Mucosa of gallbladder (tissue), 1 donor: ENCODE measurements around the gene CDH4. TPM values are rescaled to one million over a fixed set of nuclear protein-coding genes. Genes with fewer than 3 reads are reported as not detected.
"Not testable (repeated sequence)": the region's sequence is repeated elsewhere in the genome, so short reads cannot be mapped to it uniquely, and the experiment has no call there.

Experiments
- DNase-seq: peaks from one replicate; pipeline ENCODE4 v3.0.0-alpha.2; 2020; ENCODE audit warnings: low spot score
- total RNA-seq: library from RNA; stranded (reverse); gene quantifications from one replicate; pipeline ENCODE4 v1.2.1, GENCODE V29; 2021
- donor health status: DM: no; HTN: no; CAD: no.

CDH4 gene
- total RNA-seq, 1 donor from 2014 or later, result 3.5 TPM

GRCh38 chr20:61385731-61386130, 133.7 kb downstream of the CDH4 start:
- DNase-seq, result no peak

- no peak for DNase-seq
Observed at GRCh38 chr20:61387204-61387953, 135.3 kb downstream of the CDH4 start.

- DNase-seq, result no peak
Observed at GRCh38 chr20:61387954-61388348, 135.9 kb downstream of the CDH4 start.

- no peak for DNase-seq
Observed at GRCh38 chr20:61389077-61389476, 137.0 kb downstream of the CDH4 start.

GRCh38 chr20:61391185-61391584, 139.1 kb downstream of the CDH4 start:
- no peak for DNase-seq

GRCh38 chr20:61391812-61392520, 139.9 kb downstream of the CDH4 start:
- no peak for DNase-seq

GRCh38 chr20:61394088-61394799, 142.2 kb downstream of the CDH4 start:
- DNase-seq, result no peak

- no peak for DNase-seq
Observed at GRCh38 chr20:61396262-61396848, 144.3 kb downstream of the CDH4 start.

GRCh38 chr20:61397146-61397545, 145.1 kb downstream of the CDH4 start:
- DNase-seq, result no peak

GRCh38 chr20:61397790-61398189, 145.7 kb downstream of the CDH4 start:
- no peak for DNase-seq

GRCh38 chr20:61399433-61399832, 147.4 kb downstream of the CDH4 start:
- no peak for DNase-seq

GRCh38 chr20:61400499-61400898, 148.4 kb downstream of the CDH4 start:
- no peak for DNase-seq

- DNase-seq, result no peak
Observed at GRCh38 chr20:61404303-61404702, 152.2 kb downstream of the CDH4 start.

- no peak for DNase-seq
Observed at GRCh38 chr20:61405007-61405406, 152.9 kb downstream of the CDH4 start.

GRCh38 chr20:61406773-61407172, 154.7 kb downstream of the CDH4 start:
- DNase-seq, result not testable (repeated sequence)

GRCh38 chr20:61407561-61407960, 155.5 kb downstream of the CDH4 start:
- no peak for DNase-seq

- no peak for DNase-seq
Observed at GRCh38 chr20:61408951-61409740, 157.1 kb downstream of the CDH4 start.

- no peak for DNase-seq
Observed at GRCh38 chr20:61411743-61412142, 159.7 kb downstream of the CDH4 start.

GRCh38 chr20:61413752-61414151, 161.7 kb downstream of the CDH4 start:
- no peak for DNase-seq

- no peak for DNase-seq
Observed at GRCh38 chr20:61414455-61414991, 162.5 kb downstream of the CDH4 start.

- DNase-seq, result no peak
Observed at GRCh38 chr20:61416546-61416945, 164.5 kb downstream of the CDH4 start.
